Measurements from ENCODE around the gene E4F1.

The E4F1 gene, protein sequence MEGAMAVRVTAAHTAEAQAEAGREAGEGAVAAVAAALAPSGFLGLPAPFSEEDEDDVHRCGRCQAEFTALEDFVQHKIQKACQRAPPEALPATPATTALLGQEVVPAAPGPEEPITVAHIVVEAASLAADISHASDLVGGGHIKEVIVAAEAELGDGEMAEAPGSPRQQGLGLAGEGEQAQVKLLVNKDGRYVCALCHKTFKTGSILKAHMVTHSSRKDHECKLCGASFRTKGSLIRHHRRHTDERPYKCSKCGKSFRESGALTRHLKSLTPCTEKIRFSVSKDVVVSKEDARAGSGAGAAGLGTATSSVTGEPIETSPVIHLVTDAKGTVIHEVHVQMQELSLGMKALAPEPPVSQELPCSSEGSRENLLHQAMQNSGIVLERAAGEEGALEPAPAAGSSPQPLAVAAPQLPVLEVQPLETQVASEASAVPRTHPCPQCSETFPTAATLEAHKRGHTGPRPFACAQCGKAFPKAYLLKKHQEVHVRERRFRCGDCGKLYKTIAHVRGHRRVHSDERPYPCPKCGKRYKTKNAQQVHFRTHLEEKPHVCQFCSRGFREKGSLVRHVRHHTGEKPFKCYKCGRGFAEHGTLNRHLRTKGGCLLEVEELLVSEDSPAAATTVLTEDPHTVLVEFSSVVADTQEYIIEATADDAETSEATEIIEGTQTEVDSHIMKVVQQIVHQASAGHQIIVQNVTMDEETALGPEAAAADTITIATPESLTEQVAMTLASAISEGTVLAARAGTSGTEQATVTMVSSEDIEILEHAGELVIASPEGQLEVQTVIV

DNA sequence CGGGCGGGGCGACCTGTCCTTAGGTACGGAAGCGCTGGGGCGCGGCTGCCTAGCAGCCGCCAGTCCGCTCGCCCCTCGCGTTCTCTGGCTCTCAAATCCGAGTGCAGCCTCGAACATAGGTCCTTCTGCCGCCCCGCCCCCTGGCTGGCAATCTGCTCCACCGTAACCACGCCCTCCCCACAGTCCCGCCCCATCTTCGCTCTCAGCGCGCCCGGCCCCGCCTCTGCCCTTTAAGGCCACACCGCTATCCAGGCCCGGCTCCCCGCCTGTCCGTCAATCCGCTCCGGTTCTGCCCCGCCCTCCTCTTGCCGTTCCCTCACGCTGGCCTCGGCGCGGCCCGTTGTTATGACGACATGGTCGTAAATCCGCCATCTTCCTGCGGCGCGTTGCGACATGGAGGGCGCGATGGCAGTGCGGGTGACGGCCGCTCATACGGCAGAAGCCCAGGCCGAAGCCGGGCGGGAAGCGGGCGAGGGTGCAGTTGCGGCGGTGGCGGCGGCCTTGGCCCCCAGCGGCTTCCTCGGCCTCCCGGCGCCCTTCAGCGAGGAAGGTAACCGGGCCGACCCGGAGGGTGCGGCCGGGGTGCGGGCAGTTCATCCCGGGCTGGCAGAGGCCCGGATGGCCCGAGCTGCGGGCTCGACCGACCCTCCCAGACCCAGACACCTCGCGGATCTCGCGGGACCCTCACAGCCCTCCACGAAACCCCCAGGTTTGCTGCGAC lies at the start of gene E4F1:
Gene E4F1 (plus strand): TSS at position 371 of the 721 bp plus-strand sequence. CDS start 23 bp downstream, at position 394.
- peak; percentile 97 for DNase-seq (ENCODE audit: low read depth)

DNA sequence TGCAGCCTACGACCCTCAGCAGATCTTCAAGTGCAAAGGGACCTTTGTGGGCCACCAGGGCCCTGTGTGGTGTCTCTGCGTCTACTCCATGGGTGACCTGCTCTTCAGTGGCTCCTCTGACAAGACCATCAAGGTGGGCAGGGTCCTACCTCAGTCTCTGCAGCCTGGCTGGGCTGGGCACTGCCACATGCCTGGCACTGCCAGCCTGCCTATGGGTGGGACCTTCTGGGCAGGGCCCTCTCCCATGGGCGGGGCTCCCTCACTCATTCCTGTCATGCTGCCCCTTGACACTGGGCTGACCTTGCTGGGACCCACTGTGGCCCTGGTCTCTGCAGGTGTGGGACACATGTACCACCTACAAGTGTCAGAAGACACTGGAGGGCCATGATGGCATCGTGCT lies 49.5 kb upstream of the E4F1 start:
- no peak for DNase-seq (ENCODE audit: low read depth)

GRCh38 chr16:2174396-2175131 lies 48.8 kb upstream of the E4F1 start:
- DNase-seq (ENCODE audit: low read depth) = no peak

DNA sequence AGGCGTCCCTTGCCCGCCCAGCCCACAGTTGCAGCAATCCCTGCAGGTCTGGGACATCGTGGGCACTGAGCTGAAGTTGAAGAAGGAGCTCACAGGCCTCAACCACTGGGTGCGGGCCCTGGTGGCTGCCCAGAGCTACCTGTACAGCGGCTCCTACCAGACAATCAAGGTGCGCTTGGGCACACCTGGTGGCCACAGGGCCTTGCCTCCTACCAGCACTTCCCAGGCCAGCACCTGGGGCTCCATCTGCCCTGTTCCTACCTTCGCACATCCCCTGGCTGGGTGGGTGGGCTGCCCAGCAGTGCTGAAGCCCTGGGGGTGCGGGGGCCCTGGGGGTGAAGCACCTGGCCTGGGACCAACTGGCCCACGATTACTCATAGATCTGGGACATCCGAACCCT lies 47.9 kb upstream of the E4F1 start:
- DNase-seq (ENCODE audit: low read depth) = no peak

GRCh38 chr16:2176047-2176446 lies 47.3 kb upstream of the E4F1 start:
- no peak for DNase-seq (ENCODE audit: low read depth)

- DNase-seq (ENCODE audit: low read depth) = no peak
These were observed 46.3 kb upstream of the E4F1 start for GRCh38 chr16:2177101-2177500.

- DNase-seq (ENCODE audit: low read depth) = no peak
These were observed 45.8 kb upstream of the E4F1 start for GRCh38 chr16:2177561-2177960.

- no peak for DNase-seq (ENCODE audit: low read depth)
These were observed 44.9 kb upstream of the E4F1 start for GRCh38 chr16:2178321-2179106.

- no peak for DNase-seq (ENCODE audit: low read depth)
These were observed 44.3 kb upstream of the E4F1 start for GRCh38 chr16:2179107-2179501.

GRCh38 chr16:2179576-2179975 lies 43.8 kb upstream of the E4F1 start:
- DNase-seq (ENCODE audit: low read depth) = no peak

DNA sequence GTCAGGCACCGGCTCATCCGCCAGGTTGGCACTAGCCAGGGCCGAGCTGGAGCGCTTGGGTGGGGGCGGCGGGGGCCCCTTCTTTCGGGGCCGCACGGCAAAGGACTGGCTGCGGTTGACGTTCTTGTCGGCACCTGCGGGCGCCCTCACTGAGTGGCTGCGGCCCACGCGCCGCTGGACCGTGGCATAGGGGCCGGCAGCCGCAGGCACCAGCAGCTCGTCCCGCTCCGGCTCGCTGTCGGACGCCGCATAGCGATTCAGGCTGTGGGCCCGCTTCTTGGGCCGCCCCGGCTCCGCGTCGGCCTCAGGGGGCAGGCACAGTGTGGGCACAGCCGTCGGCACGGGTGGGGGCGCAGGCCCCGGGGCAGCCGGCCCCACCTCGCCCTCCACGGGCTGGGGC lies 42.9 kb upstream of the E4F1 start:
- DNase-seq (ENCODE audit: low read depth) = no peak

GRCh38 chr16:2180962-2181923 lies 42.1 kb upstream of the E4F1 start:
- no peak for DNase-seq (ENCODE audit: low read depth)

- DNase-seq (ENCODE audit: low read depth) = no peak
These were observed 41.4 kb upstream of the E4F1 start for GRCh38 chr16:2181952-2182351.

DNA sequence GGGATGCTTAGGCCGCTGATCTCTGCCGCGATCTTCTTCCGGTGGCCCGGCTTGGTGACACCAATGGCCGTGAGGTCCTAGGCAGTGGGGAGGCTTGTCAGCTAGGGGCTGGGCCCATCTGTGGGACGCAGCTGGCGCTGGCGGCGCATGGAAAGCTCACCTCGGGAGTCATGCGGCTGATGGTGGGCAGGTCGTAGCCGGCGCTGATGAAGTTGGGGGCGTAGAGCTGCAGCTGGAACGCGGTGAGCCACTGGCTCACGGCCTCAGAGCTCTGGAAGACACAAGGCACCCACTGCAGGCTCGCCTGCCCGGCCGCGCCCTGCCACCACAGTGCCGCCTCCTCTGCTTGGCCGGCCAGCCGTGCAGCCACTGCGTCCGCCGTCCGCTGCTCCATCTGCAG lies 39.7 kb upstream of the E4F1 start:
- no peak for DNase-seq (ENCODE audit: low read depth)

- DNase-seq (ENCODE audit: low read depth) = no peak
These were observed 39.0 kb upstream of the E4F1 start for GRCh38 chr16:2184346-2184745.

GRCh38 chr16:2184962-2185361 lies 38.4 kb upstream of the E4F1 start:
- no peak for DNase-seq (ENCODE audit: low read depth)

DNA sequence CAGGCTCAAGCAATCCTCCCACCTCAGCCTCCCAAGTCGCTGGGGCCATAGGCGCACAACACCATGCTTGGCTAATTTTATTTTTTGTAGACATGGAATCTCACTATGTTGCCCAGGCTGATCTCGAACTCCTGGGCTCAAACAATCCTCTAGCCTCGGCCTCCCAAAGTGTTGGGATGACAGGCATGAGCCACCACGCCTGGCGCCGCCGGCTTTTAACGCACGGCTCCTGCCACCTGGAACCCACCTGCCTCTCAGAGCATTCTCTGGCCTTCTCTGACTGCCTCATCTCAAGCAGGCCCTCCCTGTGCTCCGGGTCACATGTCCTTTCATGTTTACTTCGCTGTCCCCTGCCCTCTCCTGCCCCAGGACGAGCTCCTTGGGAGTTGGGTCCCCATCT lies 37.3 kb upstream of the E4F1 start:
- DNase-seq (ENCODE audit: low read depth) = no peak

DNA sequence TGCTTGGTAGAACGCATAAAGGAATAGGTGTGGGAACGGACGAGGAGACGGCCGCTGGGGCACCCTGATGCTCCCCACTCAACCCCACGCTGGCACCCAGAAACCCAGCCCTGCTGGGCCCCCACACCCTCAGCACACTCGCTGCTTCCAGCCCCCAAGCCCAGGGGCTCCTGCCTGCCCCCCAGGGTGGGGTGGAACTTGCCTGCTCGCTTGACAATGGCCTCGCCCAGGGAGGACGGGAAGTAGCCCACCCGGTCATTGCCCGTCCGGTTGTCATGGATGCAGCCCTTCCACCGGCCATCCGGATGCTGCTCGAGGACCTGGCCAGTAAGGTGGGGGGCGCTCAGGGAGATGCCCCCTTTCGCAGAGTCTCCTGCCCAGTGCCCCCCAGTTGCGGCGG lies 36.9 kb upstream of the E4F1 start:
- DNase-seq (ENCODE audit: low read depth) = no peak

DNA sequence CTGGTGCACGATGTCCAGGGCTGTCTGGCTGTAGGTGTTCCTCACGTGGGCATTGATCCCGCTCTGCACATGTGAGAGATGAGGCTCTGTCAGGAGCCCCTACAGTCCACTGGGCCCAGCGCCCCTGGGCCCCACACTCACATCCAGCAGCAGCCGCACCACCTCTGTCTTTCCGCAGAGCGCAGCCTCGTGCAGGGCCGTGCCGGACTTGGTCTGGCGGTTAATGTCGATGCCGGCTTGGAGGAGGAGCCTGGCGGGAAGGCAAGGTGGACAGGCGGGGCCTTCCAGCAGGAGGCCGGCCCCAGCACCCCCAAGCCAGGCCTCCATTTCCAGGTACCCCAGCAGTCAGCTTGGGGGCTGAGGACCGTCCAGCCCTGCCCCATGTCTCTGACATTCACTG lies 36.2 kb upstream of the E4F1 start:
- no peak for DNase-seq (ENCODE audit: low read depth)

- no peak for DNase-seq (ENCODE audit: low read depth)
These were observed 35.0 kb upstream of the E4F1 start for GRCh38 chr16:2188395-2188794.
